ENCODE data around the gene APOOL.
"Not testable (repeated sequence)": the region's sequence is repeated elsewhere in the genome, so short reads cannot be mapped to it uniquely, and the experiment has no call there.

Gene APOOL

DNA sequence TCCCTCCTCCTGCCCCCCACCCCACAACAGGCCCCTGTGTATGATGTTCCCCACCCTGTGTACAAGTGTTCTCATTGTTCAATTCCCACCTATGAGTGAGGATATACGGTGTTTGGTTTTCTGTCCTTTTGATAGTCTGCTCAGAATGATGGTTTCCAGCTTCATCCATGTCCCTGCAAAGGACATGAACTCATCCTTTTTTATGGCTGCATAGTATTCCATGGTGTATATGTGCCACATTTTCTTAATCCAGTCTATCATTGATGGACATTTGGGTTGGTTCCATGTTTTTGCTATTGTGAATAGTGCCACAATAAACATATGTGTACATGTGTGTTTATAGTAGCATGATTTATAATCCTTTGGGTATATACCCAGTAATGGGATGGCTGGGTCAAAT, 73.6 kb downstream of the APOOL start:
- FAIRE-seq; DNase-seq (ENCODE audit: low spot score): not testable (repeated sequence)

DNA sequence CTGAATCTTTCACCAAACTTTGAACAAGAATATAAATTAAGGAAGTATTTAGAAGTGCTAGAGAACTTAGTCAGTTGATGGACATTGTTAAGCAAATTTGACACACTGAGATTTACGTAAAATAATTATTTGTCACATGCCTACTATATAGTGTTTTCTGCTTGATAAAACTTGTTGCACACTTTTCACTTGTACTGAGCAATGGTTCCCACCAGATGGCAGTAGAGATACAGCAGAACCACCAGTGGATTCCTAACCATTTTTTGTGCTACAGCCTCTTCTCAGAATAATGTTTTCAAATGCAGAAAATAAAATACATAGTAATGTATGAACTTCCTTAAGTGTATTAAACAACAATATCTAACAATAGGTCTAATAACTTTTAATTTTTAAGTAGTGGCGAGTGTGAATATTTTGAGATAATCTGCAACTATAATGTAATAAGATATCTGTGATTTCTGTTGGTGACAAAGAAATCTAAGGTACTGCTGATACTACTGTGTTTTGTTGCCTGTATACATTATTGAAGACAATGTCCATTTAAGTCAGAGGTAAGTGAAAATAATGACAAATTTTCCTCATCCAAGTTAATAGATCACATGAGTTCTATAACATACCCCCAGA, 81.2 kb downstream of the APOOL start:
- peak; percentile 64 for FAIRE-seq
- DNase-seq (ENCODE audit: low spot score), result no peak

DNA sequence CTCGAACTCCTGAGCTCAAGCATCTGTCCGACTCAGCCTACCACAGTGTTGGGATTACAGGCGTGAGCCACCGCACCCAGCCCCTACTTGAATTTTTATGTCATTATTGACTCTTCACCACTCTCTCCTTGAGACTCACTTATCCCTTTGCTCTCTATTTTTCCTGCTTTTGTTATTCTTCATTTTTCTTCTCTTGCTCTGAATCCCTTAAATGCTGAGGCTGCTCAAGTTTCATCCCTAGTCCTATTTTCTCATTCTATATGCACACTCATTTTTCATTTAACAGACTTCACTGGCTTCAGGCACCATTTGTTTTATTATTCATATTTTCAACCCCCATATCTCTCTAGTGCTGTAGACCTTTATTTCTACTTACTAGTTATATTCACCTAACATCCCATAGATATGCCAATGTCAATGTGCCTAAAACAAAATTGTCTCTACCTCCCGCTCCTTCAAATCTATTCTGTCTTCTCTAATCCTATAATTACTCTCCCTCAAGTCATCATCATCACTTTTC, 85.7 kb downstream of the APOOL start:
- FAIRE-seq, result no peak

DNA sequence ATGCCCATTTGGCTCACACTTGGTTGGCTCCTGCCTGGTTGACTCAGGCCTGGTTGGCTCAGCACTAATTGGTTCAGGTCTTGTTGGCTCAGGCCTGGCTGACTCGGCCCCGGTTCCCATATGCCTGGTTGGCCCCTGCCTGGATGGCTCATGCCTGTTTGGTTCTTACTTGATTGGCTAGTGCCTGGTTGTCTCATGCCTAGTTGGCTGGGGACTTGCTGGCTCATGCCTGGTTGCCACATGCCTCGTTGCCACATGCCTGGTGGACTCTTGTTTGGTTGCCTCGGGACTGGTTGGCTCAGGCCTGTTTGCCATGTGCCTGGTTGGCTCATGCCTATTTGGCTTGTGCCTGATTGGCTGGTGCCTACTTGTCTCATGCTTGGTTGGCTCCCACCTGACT, 103.7 kb downstream of the APOOL start:
- no peak for FAIRE-seq
- DNase-seq (ENCODE audit: low spot score), result no peak

More for the DNA sequence above, 85.7 kb downstream of the APOOL start:
- DNase-seq (ENCODE audit: low spot score), result no peak

DNA sequence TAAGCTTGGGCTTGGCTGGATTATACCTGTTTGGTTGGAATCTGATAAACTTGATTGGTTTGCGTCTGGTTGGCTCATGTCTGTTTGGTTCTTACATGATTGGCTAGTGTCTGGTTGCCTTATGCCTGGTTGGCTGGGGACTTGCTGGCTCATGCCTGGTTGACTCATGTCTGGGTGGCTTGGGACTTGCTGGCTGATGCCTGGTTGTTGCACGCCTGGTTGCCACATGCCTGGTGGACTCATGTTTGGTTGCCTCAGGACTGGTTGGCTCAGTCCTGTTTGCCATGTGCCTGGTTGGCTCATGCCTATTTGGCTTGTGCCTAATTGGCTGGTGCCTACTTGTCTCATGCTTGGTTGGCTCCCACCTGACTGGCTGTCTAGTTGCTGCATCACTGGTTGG, 104.5 kb downstream of the APOOL start:
- DNase-seq (ENCODE audit: low spot score) (no peak), FAIRE-seq (no peak)

DNA sequence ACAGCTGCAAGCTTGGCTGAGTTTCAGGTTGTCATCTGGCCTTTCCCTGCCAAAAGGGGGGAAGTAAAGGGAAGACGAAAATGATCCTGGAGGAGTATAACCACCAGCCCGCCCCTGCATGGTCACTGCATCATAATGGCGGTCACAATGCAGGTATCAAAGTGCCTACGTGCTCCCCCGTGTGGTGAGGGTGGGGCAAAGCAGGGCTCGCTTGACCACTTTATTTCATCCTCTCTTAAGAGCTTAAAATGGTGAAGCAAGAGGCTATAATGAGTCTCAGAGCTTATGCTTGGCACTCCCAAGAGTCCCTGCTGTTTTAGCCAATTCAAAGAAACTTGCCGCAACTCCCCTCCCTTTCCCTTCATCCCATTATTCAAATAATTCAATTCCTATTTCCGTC, 105.6 kb downstream of the APOOL start:
- no peak for FAIRE-seq
- DNase-seq (ENCODE audit: low spot score), result no peak

DNA sequence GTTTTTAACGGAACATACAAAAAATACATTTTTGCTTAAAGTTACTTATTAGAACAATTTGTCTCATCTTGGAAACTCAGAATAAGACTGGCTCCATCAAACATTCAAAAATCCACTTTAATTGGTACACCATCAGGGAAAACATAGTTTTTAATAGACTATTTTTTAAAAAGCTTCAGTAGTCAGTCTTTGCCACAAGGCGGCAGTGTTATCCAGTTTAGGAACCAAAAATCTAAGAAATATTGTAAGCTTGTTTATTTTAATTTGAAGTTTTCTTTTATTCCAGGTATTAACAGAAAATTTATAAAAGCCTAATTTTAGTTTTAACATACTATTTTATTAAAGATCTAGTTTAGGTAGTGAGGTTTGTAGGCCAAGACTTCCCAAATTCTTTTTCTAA, 107.7 kb downstream of the APOOL start:
- no peak for DNase-seq (ENCODE audit: low spot score)
- peak; percentile 85 for FAIRE-seq

DNA sequence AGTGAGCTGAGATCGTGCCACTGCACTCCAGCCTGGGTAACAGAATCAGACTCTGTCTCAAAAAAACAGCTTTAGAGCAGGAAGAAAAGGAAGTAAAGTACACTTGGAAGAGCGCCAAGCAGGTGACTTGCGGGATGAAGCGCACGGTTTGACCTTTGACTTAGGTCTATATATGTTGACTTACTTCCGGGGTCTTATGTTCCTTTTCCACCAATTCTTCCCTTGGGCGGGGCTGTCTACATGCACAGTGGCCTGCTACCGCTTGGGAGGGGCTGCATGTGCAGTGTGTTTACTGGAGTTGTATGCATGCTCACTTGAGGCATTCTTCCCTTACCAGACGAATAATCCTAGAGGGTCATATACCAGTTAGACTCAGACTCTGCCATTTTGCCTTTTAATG, 108.6 kb downstream of the APOOL start:
- no peak for FAIRE-seq
- no peak for DNase-seq (ENCODE audit: low spot score)

DNA sequence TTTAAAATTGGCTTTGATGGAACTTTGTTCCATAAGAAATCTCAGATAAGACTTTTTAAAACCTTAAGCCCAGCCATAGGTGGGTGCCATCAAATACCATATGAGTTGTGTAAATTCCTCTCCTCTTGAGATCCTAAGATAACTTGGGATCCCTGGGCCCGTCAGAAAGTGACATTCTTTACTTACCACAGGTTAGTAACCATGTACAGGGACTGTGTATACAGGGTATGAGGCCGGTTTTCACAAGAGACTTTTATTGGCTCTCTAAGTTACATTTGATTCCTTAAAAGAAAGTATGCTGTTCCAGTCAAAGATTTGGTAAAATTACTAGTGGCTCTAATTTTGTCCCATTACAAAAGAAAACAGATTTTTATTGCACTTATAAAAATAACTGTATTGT, 110.1 kb downstream of the APOOL start:
- no peak for FAIRE-seq
- DNase-seq (ENCODE audit: low spot score), result no peak

DNA sequence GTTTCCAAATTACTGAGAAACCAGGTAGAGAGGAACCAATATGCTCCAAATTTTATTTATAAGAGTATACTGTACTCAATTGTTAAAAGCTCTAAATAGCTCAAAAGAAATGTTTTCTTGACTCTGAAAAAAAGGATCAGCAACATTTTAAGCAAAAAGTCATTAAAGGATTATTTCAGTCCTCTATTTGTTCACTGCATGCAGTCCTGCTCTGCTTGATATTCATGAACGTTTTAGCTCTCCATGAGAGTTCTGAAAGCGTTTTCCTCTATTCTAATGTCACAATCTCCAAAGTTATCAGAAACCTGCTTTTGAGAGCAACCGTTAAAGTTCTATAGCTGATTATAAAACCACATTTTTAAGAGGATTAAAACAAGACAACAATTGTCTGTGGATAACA, 110.5 kb downstream of the APOOL start:
- FAIRE-seq (no peak), DNase-seq (ENCODE audit: low spot score) (no peak)

DNA sequence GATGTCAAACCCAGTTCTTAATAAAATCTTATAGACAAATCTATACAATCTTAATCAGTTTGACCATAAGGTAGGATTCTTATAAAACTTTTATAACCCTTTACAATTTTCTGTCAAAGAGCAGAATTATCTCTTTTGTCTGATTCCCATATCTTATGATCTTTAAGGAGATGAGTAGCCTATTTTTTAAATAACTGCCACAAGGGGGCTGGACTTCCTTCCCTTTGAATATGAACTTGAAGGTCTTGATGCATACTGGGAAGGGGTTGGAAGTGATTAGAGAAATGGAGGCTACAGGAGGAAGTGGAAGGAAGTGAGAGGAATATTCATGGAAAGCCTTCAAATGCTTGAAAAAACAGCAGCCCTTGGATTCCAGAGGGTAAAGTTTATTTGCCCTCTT, 111.1 kb downstream of the APOOL start:
- no peak for FAIRE-seq
- no peak for DNase-seq (ENCODE audit: low spot score)

DNA sequence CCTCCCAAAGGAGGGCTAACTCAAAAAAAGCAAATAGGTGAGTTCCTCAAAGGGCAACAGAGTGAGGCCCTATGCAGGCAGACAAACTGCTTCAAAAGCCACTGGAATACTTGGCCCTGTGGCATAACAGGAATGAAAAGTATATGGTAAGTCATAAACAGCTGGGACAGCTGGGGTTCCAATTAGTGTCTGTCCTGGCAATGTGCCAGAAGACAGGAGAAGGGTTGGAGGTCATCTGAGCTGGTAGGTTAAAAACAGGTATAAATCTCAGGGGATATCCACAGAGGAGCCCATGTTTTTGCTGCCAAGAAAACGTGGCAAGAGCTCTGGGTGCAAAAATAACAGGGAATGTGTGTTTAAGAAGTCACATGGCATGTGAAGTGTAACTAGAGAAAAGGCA, 111.6 kb downstream of the APOOL start:
- DNase-seq (ENCODE audit: low spot score) (no peak), FAIRE-seq (no peak)

DNA sequence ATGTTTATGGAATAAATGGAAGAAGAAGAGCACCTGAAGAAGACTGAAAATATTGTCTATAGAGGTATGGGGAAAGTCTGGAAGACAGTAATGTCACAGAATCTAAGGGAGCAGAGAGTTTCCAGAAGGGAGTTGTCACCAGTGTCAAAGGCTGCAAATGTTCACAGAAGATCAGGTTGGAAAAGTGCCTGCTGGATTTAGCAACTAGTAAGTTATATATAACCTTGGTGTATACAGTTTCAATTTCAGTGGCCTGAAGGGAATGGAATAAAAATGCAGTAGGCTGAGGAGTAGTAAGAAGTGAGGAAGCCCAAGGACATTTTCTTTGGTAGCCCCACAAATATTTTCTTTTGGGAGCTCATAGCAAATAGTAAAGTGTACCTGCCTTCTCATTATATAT, 132.7 kb downstream of the APOOL start:
- FAIRE-seq (no peak), DNase-seq (ENCODE audit: low spot score) (no peak)

DNA sequence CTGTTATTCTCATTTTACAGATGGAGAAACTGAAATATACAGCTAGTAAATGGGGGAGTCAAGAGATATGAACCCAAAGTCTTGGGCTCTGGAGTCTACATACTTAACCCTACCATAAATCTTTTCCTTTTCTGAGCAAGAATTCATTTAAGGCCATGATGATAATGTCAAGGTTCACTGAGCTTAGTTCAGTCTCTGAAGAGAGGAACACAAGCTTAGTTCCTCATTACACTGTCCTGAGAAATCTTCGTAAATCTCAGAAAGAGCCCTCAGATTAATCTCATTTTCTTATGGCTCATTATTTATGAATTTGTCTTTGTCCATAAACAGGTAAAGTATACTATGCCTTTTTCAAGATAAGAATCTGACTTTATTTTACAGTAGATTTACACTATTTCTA, 135.7 kb downstream of the APOOL start:
- FAIRE-seq (no peak), DNase-seq (ENCODE audit: low spot score) (no peak)

DNA sequence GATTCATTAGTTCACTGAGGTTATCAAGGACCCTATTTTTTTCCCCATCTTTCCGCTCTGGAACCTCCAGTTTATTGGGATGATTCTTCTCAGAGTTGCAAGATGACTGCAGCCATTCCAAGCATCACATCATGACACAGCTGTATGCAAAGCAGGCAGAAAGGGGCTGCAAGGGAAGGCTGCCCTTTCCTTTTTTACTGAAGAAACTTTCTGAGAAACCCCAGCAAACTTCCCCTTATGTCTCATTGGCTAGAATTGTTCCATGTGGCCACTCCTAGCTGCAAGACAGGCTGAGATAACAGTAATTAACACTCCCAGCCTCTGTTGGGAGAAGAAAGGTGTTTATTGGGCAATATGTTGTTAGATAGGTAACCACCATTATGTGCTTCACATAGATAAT, 137.3 kb downstream of the APOOL start:
- no peak for FAIRE-seq
- no peak for DNase-seq (ENCODE audit: low spot score)
